Nasal cavity respiratory epithelium epithelial cell of viscerocranial mucosa (primary cell): ENCODE data around the gene NOPCHAP1. TPM values are rescaled to one million over a fixed set of nuclear protein-coding genes. Genes with fewer than 3 reads are reported as not detected.

ENCODE experiments used
- total RNA-seq: library from RNA; depleted of rRNA; stranded (reverse); fragments of >200 nt; gene quantifications from 2 replicates; pipeline ENCODE4 v1.2.3, GENCODE V29; 2014

Gene NOPCHAP1, protein sequence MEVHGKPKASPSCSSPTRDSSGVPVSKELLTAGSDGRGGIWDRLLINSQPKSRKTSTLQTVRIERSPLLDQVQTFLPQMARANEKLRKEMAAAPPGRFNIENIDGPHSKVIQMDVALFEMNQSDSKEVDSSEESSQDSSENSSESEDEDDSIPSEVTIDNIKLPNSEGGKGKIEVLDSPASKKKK
- total RNA-seq: 7.4 and 10.6 TPM in 2 replicates

DNA sequence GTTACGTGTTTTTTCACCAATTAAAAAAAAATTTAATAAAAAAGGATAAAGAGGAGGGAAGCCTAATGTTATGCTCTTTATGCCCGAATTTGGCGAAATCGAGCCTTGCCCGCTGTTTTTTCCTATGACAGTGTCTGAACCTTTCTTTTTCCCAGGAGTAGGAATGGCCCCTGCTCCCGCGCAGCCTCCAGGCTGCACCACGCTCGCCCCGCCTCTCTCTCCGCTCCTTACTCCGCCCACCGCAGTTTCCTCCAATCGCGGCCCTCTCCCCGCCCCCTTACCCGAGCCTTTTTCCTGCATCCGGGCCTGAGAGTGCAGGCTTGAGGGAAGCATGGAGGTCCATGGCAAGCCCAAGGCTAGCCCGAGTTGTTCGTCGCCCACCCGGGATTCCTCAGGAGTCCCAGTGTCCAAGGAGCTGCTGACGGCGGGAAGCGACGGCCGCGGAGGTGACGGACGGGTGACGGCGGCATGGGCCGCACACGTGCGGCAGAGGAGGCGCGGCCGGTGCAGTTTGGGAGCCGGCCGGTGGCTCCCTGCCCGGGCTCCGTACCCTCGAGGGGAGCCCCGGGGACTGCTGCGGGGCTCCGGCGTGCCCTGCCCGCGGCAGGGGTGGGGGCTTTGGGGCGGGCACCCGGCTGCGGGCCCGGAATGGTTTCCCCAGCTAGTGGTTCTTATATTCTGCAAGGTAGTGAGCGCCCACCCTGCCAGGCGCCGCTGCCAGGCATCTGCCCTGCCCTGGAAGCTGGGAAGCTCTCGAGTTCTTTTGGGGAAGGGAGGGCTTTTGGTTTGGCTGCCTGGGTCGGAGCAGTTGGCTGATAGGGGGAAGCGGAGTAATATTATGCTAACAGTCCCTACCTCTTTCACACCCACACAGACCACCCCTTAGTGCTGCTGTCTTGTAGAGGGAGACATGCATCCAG is at the start of gene NOPCHAP1:
TSS of gene NOPCHAP1 (plus strand) at position 295 of the 920 bp plus-strand sequence. CDS start at position 332, 37 bp downstream.

DNA sequence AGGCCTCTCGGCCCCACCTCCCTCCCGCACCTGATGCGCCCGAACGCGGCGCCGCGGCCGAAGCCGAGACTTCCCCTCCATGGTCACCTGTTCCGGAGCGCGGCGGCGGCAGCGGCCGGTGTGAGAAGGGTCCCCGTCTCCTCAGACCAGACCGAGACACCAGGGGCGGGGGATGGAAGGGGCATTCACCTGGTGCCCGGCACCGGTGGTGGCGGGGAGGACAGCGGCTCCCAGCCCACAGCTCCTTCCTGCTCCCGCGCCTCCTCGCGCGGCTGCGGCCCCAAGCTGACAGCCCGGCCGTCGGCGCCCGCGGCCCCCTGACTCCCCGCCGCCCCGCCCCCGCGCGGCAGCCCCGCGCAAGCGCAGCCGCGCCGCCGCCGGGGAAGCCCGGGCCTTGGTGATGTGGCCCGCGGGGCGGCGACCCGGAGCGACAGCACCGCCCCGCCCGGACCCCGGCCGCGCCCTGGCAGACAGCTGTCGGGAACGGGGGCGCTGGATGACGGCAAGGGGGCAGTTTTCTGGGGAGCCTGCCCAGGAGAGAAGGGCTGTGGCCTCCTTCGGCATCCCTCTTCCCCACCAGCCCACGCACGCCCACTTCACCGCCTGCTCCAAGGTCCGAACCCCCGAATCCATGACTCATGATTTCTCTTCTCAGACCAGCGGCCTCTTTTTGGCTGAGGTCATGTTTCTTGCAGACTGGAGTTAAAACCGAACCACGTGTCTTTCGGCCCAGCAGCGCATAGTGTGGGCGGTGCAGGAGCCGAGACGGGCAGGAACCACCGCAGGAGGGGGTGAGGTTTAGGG is 27.9 kb upstream of the NOPCHAP1 start, which contains the start of gene SLC41A2:
TSS of gene SLC41A2 (minus strand) at position 290 of the 804 bp plus-strand sequence. CDS start 29,763 bp downstream, outside the sequence.

Other genes starting within 250 kb of the NOPCHAP1 start
- 2.1 and 4.5 TPM in 2 replicates for gene SLC41A2, start 28.0 kb upstream of the NOPCHAP1 start, total RNA-seq
- gene ALDH1L2, start 98.1 kb downstream of the NOPCHAP1 start, total RNA-seq: 34.2 and 46.3 TPM in 2 replicates
- gene WASHC4, start 121.4 kb downstream of the NOPCHAP1 start, total RNA-seq: 80.3 and 109 TPM in 2 replicates
- 22.9 and 33.3 TPM in 2 replicates for gene APPL2, start 249.9 kb downstream of the NOPCHAP1 start, total RNA-seq